Measurements from ENCODE around the gene ZBED4. TPM values are rescaled to one million over a fixed set of nuclear protein-coding genes. Genes with fewer than 3 reads are reported as not detected.

Gene ZBED4
- polyA plus RNA-seq, 1 donor = 18.0 TPM

DNA sequence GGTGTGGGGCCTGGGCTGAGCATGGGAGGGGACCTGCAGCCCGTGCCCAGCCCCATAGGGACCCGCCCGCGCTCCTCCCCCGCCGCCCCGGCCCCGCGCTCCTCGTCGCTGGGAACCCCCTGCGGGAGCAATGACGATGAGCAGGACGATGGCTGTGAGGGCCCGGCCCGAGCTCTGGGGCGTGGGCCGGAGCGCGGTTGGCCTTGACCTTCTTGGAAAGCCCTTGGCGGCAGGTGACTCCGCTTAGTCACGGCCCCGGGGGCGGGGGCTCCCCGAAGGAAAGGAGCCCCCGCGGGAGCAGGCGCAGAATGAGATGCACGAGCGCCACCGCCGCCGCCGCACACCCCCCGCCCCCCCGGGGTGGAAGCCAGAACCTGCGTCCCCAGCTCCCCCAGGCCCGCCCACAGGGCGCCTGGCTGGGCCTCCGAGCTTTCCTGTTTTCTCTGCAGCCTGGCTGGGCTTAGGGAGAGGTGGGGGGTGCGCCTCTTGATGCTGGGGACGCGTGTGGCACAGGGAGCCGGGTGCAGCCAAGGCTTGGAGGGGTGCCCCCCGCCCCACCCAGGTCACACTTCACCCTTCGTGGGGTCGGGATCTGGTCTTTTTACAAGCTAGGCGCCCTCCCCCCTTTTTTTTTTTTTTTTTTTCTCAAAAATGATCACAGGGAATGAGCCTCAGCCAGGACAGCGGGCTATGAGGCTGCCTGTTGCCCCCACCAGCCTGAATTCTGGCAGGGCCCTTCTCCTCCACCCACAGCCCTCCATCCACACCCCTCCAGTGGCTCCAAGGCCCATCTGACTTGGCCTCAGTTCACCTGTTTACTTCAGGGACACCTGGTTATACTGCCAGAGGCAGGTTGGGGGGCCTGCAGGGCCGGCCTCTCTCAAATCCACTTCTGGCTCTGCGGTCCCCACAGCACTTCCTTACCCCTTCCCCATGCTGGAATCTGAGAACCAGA lies 82.7 kb downstream of the ZBED4 start:
- DNase-seq = no peak

DNA sequence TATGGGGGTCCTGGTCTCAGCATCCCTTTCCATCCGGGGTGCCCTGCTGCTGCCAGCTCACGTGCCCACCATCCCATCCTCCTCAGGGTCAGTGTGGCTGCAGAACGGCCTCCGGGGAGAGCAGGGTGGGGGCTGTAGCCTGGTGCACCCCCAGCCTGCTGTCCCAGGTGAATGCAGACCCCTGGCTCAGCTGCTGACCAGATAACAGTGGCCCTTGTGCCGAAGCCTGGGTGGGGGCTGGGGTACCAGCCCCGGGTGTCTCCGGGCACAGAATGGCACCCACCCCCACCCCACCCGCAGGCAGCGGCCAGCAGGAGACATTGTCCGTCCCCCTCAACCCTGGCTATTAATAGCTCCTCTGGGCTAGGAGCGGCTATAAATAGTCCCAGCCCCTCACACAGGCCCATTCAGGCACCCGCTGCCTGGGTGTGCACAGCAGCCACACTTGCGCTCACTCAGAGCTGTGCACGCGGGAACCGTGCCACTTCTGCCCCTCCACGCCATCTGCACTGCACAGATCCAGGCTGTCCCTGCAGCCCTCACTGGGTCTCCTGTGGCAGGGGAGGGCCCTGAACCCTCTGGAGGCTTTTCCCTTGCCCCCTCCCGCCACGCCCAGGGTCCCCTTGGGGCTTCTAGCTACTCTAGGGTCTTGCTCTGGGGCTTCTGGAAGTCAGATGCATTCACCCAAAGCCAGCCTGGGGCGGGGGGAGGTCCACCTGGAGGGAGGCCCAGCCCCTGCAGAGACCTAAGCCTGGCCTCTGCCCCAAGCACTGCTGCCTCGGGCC lies 83.5 kb downstream of the ZBED4 start:
- DNase-seq = no peak

GRCh38 chr22:49937758-49938564 lies 84.3 kb downstream of the ZBED4 start:
- no peak for DNase-seq

- no peak for DNase-seq
Observed at GRCh38 chr22:49938565-49939136, 85.0 kb downstream of the ZBED4 start.

Other genes starting within 250 kb of the ZBED4 start
- gene BRD1, start 26.0 kb upstream of the ZBED4 start, polyA plus RNA-seq (ENCODE audit: insufficient read length) = 37.1 TPM
- 24.1 TPM for gene ALG12, start 64.6 kb downstream of the ZBED4 start, polyA plus RNA-seq (ENCODE audit: insufficient read length)
- 24.9 TPM for gene CRELD2, start 64.8 kb downstream of the ZBED4 start, polyA plus RNA-seq (ENCODE audit: insufficient read length)
- gene PIM3, start 106.9 kb downstream of the ZBED4 start, polyA plus RNA-seq (ENCODE audit: insufficient read length) = 12.3 TPM
- gene IL17REL, start 158.9 kb downstream of the ZBED4 start, polyA plus RNA-seq (ENCODE audit: insufficient read length) = 0.08 TPM
- not detected for gene TTLL8, start 204.5 kb downstream of the ZBED4 start, polyA plus RNA-seq (ENCODE audit: insufficient read length)
- gene MLC1, start 231.6 kb downstream of the ZBED4 start, polyA plus RNA-seq (ENCODE audit: insufficient read length) = 0.88 TPM
- gene MOV10L1, start 236.2 kb downstream of the ZBED4 start, polyA plus RNA-seq (ENCODE audit: insufficient read length) = 1.2 TPM